BE2C (cell line): ENCODE data around the gene SINHCAF. TPM values are rescaled to one million over a fixed set of nuclear protein-coding genes. Genes with fewer than 3 reads are reported as not detected.
"Not testable (repeated sequence)": the region's sequence is repeated elsewhere in the genome, so short reads cannot be mapped to it uniquely, and the experiment has no call there.

ENCODE experiments used
- DNase-seq: peaks from one replicate; pipeline ENCODE4 v3.0.0-alpha.2; 2020
- H3K27me3 ChIP-seq: fragments of 250-450 bp; sonication (Bioruptor Pico); 2 replicates; pipeline ENCODE4 v1.5.1; 2020; ENCODE audit warnings: mild to moderate bottlenecking
- H3K36me3 ChIP-seq: fragments of 250-450 bp; sonication (Bioruptor Pico); 2 replicates; pipeline ENCODE4 v1.5.1; 2020; ENCODE audit warnings: mild to moderate bottlenecking
- H3K4me1 ChIP-seq: fragments of 250-450 bp; sonication (Bioruptor Pico); 2 replicates; pipeline ENCODE4 v1.5.1; 2020
- H3K4me3 ChIP-seq: 2 replicates; pipeline ENCODE4 v1.5.1; 2011; ENCODE audit warnings: low read depth, low read length
- H3K9me3 ChIP-seq: fragments of 250-450 bp; sonication (Bioruptor Pico); 2 replicates; pipeline ENCODE4 v1.5.1; 2020
- polyA plus RNA-seq: library from polyadenylated mRNA; unstranded; fragments of >200 nt; gene quantifications from one replicate; pipeline ENCODE4 v1.2.1, GENCODE V29; 2012; ENCODE audit warnings: low read depth, missing spikeins; ENCODE audit not compliant: insufficient read length, insufficient read depth
- TF ChIP-seq, protein P1 (sequence below): IDR thresholded peaks from 2 replicates; pipeline ENCODE4 v1.5.1; 2012; ENCODE audit warnings: mild to moderate bottlenecking, low read depth, low read length

The SINHCAF gene, protein sequence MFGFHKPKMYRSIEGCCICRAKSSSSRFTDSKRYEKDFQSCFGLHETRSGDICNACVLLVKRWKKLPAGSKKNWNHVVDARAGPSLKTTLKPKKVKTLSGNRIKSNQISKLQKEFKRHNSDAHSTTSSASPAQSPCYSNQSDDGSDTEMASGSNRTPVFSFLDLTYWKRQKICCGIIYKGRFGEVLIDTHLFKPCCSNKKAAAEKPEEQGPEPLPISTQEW
- 149 TPM for polyA plus RNA-seq

DNA sequence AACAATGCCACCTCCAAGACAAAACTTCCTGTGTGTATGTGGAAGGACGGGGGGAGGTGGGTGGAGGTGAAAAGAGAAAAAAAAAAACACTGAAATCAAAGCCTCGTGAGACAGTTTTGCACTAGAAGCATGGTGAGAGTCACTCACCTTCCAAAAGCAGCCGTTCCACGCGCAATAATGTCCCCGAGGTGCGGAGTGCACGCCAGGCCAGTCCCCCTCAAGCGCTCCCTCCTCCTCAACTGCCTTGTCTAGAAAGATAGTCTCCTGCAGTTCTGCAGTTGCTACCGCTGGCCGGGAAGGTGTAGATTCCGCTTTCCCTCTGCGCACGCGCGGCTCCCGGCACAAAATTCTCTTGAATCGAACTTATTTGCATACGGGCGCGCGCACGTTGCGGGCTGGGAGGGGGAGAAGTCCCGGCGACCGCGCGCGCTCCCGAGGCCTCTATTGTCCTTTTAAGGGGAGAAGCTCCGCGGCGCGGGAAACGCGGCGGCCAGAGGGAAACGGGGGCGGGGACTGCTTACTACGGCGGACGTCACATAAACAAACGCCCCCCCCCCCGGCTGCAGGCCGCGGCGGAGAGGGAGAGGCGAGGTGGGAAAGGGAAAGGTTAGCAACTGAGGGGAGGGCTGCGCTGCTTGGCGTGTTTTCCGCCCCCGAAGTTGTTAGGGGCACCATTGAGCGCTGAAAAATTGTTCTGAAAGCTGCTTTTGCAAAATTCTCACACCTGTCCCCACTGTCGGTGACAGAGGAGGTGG, at the start of gene SINHCAF:
Gene SINHCAF (minus strand): TSS at position 274 of the 755 bp plus-strand sequence. CDS start 27,946 bp downstream, outside the sequence.
- Histone ChIP-seq H3K4me3 (peak within 1 kb of the TSS; percentile 99), H3K4me1 (peaks cover 6% of the 10 kb centered on the region), H3K9me3 (no peaks in the 10 kb centered on the region), H3K36me3 (peaks cover 13% of the 10 kb centered on the region), H3K27me3 (peaks cover 17% of the 10 kb centered on the region)
- TF ChIP-seq, protein P1, sequence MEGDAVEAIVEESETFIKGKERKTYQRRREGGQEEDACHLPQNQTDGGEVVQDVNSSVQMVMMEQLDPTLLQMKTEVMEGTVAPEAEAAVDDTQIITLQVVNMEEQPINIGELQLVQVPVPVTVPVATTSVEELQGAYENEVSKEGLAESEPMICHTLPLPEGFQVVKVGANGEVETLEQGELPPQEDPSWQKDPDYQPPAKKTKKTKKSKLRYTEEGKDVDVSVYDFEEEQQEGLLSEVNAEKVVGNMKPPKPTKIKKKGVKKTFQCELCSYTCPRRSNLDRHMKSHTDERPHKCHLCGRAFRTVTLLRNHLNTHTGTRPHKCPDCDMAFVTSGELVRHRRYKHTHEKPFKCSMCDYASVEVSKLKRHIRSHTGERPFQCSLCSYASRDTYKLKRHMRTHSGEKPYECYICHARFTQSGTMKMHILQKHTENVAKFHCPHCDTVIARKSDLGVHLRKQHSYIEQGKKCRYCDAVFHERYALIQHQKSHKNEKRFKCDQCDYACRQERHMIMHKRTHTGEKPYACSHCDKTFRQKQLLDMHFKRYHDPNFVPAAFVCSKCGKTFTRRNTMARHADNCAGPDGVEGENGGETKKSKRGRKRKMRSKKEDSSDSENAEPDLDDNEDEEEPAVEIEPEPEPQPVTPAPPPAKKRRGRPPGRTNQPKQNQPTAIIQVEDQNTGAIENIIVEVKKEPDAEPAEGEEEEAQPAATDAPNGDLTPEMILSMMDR: no peak
- peak; percentile 100 for DNase-seq

DNA sequence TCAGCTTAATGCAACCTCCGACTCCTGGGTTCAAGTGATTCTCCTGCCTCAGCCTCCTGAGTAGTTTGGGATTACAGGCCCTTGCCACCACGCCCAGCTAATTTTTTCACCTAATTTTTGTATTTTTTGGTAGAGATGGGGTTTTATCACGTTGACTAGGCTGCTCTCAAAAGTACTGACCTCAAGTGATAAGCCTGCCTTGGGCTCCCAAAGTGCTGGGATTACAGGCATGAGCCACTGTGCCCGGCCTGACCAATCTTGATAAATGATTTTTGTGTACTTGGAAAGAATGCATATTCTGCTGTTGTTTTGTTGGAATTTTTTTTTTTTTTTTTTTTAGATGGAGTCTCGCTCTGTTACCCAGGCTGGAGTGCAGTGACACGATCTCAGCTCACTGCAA, 49.5 kb upstream of the SINHCAF start:
- not testable (repeated sequence) for H3K4me3 ChIP-seq, DNase-seq, H3K27me3 ChIP-seq, H3K36me3 ChIP-seq, H3K9me3 ChIP-seq, H3K4me1 ChIP-seq

DNA sequence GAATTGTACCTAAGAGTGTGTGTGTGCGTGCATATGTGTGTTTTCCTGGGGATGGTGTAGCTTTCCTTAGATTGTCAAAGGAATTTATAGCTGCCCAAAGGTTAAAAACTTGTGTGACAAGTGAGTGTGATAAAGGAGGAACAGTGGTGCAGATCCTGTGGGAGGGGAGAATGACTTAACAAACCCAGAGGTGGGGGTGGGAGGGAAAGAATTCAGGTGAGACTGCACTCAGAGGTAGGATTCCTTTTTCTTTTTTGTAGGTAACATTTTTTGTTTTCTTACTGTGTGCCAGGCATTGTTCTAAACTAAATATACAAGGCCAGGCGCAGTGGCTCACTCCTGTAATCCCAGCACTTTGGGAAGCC, 45.3 kb upstream of the SINHCAF start:
- Histone ChIP-seq H3K4me1 (no peaks in the 10 kb centered on the region), H3K9me3 (no peaks in the 10 kb centered on the region), H3K27me3 (no peaks in the 10 kb centered on the region), H3K36me3 (no peaks in the 10 kb centered on the region), H3K4me3 (no peak overlapping the region)
- TF ChIP-seq, protein P1: no peak
- no peak for DNase-seq

DNA sequence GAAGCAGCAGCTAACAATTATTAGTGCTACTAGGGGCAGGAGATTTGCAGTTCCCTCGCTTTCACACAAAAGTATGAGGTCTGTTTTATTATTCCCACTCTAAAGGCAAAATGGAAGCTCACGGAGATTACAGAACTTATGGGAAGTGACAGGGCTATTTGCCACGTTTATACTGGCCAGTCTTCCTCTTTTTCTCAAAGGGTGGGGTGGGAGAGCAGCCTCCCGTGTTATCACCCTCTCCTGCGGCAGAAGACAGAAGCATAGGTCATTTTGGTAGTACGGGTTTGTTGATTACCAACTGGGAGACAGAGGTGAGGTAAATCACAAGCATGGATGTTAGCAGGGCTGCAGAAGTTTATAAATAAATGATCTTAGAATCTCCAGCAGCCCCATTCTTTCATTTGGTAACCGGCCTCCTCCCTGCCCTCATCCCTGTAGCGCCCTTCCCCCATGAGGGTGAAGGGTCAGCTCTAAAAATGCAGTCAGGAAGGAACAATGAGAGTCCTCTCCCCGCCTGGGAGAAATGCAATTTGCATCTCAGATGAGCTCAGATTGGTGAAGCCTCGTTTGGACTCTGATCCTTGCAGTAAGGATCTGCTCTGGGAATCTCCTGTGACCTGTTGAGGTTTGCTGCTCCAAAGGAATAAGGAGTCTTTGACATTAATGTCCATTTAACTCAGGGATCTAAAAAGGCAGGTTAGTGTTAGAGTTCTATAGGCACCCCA, 44.7 kb upstream of the SINHCAF start:
- Histone ChIP-seq H3K4me1 (no peaks in the 10 kb centered on the region), H3K9me3 (no peaks in the 10 kb centered on the region), H3K27me3 (no peaks in the 10 kb centered on the region), H3K4me3 (no peak overlapping the region), H3K36me3 (no peaks in the 10 kb centered on the region)
- TF ChIP-seq, protein P1: no peak
- DNase-seq: no peak

DNA sequence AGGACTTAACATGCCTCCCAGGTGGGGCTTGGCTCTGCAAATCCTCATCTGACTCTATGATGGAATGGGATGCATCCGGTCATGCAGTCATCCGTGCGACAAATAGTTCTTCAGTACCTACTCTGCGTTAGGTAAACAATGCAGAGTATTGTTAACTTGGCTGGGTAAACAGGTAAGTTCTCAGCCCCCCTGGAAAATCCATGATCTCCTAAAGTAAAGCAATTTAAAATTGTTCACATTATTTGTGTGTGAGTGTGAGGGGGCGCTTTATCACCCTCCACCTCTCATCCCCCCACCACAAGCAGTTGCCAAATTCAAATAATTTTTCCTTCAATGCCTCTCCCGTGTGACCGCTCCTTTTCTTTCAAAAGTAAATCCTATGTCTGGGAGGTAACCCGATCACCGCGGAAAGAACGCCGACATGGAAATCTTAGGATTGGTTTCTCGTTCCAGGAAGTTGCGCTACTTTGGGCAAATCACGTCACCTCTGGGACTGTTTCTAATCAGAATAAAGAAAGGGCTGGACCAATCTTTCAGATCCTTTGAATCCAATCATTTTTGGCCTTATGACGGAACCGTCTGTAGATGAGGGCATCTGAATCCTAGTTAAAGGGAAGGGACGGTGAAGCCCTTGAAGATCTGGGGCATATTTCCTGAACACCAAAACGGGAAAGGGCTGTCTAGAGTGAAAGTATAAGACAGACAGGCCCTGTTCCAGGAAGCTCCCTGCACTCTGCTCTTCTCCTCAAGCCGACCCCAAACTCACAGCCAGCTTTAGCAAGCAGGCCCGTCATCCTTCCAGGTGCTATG, 44.0 kb upstream of the SINHCAF start:
- TF ChIP-seq, protein P1: no peak
- no peaks in the 10 kb centered on the region for H3K9me3 ChIP-seq
- no peaks in the 10 kb centered on the region for H3K36me3 ChIP-seq
- DNase-seq: no peak
- no peaks in the 10 kb centered on the region for H3K4me1 ChIP-seq
- no peak overlapping the region for H3K4me3 ChIP-seq
- H3K27me3 ChIP-seq: no peaks in the 10 kb centered on the region
